Lower leg skin (tissue), 4 donors: ENCODE results near the gene MCF2L2. TPM values are rescaled to one million over a fixed set of nuclear protein-coding genes. Genes with fewer than 3 reads are reported as not detected.
"Not testable (repeated sequence)": the region's sequence is repeated elsewhere in the genome, so short reads cannot be mapped to it uniquely, and the experiment has no call there.

Experiments used
- DNase-seq, 2 donors: peaks; one replicate each; pipeline ENCODE4 v3.0.0-alpha.2; 2019; ENCODE audit warnings: low spot score in 2 of 2
- H3K4me3 ChIP-seq: fragments of 200-600 bp; sonication (generic); 2 replicates; pipeline ENCODE4 v1.5.1; 2017; ENCODE audit warnings: mild to moderate bottlenecking, low read depth; ENCODE audit not compliant: poor library complexity, severe bottlenecking
- CTCF ChIP-seq, 3 donors: fragments of 450-650 bp; IDR thresholded peaks; one replicate each; pipeline ENCODE4 v1.5.1; 2016; ENCODE audit warnings: antibody characterized with exemption in 3 of 3, mild to moderate bottlenecking in 3 of 3, moderate library complexity in 2 of 3
- POLR2A ChIP-seq, 2 donors: fragments of 450-650 bp; IDR thresholded peaks; one replicate each; pipeline ENCODE4 v1.6.1; 2016 to 2017; ENCODE audit warnings: antibody characterized with exemption in 2 of 2, mild to moderate bottlenecking in 1 of 2, moderate library complexity in 1 of 2
- WGBS, 2 donors: methylation state at CpG; one replicate each; pipeline ENCODE4 v1.1.5; 2018; 5-methylcytosine and 5-hydroxymethylcytosine counted together
- intact Hi-C: fragments of 100-400 bp; cut with DNase I; formaldehyde crosslinking; loops from one replicate; pipeline ENCODE4 v1.15.0; 2023; ENCODE audit warnings: low total_unique reads
- total RNA-seq, 4 donors: library from RNA; depleted of rRNA; stranded (reverse); fragments of >200 nt; gene quantifications; one replicate each; pipeline ENCODE4 v1.1.0, GENCODE V29; 2016

The MCF2L2 gene
- total RNA-seq, 4 donors from 2014 or later: 0.88 to 1.3 (median 1.1) TPM; not detected in 1

- H3K4me3 ChIP-seq: peak overlapping the region; percentile 22
- WGBS, 2 donors: 0 to 1% methylated on average over 45 to 51 of the region's 68 CpGs
- intact Hi-C loops: no loop called here
- peak in 1 of 2 donors; percentile 88 for DNase-seq
- no peak for TF ChIP-seq CTCF (IDR thresholded peaks at IDR 0.05)
Measured at GRCh38 chr3:183178833-183179549, 249.4 kb downstream of the MCF2L2 start.

- TF ChIP-seq POLR2A (IDR thresholded peaks at IDR 0.05): no peak
- TF ChIP-seq CTCF (IDR thresholded peaks at IDR 0.05): no peak
- intact Hi-C loops: no loop called here
- H3K4me3 ChIP-seq: peak overlapping the region; percentile 22
- WGBS, 2 donors: 4 to 5% methylated on average over 6 of the region's 6 CpGs
- no peak for DNase-seq
Measured at GRCh38 chr3:183178512-183178832, 249.9 kb downstream of the MCF2L2 start.

GRCh38 chr3:183172051-183172639 is 256.3 kb downstream of the MCF2L2 start:
- H3K4me3 ChIP-seq: no peak overlapping the region
- intact Hi-C loops: no loop called here
- DNase-seq: no peak
- no peak for TF ChIP-seq POLR2A (IDR thresholded peaks at IDR 0.05)
- TF ChIP-seq CTCF (IDR thresholded peaks at IDR 0.05): no peak
- WGBS, 2 donors: 71 to 72% methylated on average over 5 of the region's 5 CpGs

GRCh38 chr3:183167975-183168374 is 260.4 kb downstream of the MCF2L2 start:
- intact Hi-C loops, DNase-seq, H3K4me3 ChIP-seq: not testable (repeated sequence)
- 94 to 95% methylated on average over 1 of the region's 1 CpG for WGBS, 2 donors

- DNase-seq: no peak
- intact Hi-C loops: no loop called here
- no peak for TF ChIP-seq CTCF (IDR thresholded peaks at IDR 0.05)
- no peak for TF ChIP-seq POLR2A (IDR thresholded peaks at IDR 0.05)
- WGBS, 2 donors: 83 to 89% methylated on average over 25 of the region's 25 CpGs
- no peak overlapping the region for H3K4me3 ChIP-seq
Measured at GRCh38 chr3:183163563-183163962, 264.9 kb downstream of the MCF2L2 start.

- intact Hi-C loops: no loop called here
Measured at GRCh38 chr3:183161552-183162336, 266.7 kb downstream of the MCF2L2 start.

More at GRCh38 chr3:183161552-183162336, 266.7 kb downstream of the MCF2L2 start:
- no peak overlapping the region for H3K4me3 ChIP-seq
- TF ChIP-seq CTCF (IDR thresholded peaks at IDR 0.05): no peak
- TF ChIP-seq POLR2A (IDR thresholded peaks at IDR 0.05): no peak
- DNase-seq: no peak
- WGBS, 2 donors: 45% methylated on average over 25 of the region's 25 CpGs
